Fibroblast of the aortic adventitia (primary cell): ENCODE results near the gene IL31RA. TPM values are rescaled to one million over a fixed set of nuclear protein-coding genes. Genes with fewer than 3 reads are reported as not detected.
A peak's percentile ranks its signal among the peaks of the same experiment; 100 is the strongest.

Experiments used
- DNase-seq: peaks from one replicate; pipeline ENCODE4 v3.0.0-alpha.2; 2010; ENCODE audit warnings: low read depth
- H3K4me3 ChIP-seq: 2 replicates; pipeline ENCODE4 v1.5.1; 2011; ENCODE audit warnings: low read depth, mild to moderate bottlenecking, control low read depth, low read length, moderate library complexity
- CTCF ChIP-seq: IDR thresholded peaks from 2 replicates; pipeline ENCODE4 v1.5.1; 2011; ENCODE audit warnings: mild to moderate bottlenecking, low read length, control low read depth, inconsistent platforms; ENCODE audit not compliant: insufficient read depth
- small RNA-seq: library from RNA; depleted of rRNA; stranded (forward); fragments of <200 nt; gene quantifications from one replicate; pipeline ENCODE3, GENCODE V24; 2012
- total RNA-seq: library from RNA; depleted of rRNA; stranded (reverse); fragments of >200 nt; gene quantifications from 2 replicates; pipeline ENCODE4 v1.2.3, GENCODE V29; 2012; ENCODE audit warnings: low replicate concordance

Gene IL31RA
- total RNA-seq, 1 donor = 0.72 TPM

GRCh38 chr5:55965525-55965924 is 114.4 kb downstream of the IL31RA start:
- no peak for DNase-seq
- no peak overlapping the region for H3K4me3 ChIP-seq
- TF ChIP-seq CTCF = no peak

GRCh38 chr5:55966284-55966683 is 115.1 kb downstream of the IL31RA start:
- TF ChIP-seq CTCF = no peak
- DNase-seq = no peak
- H3K4me3 ChIP-seq = no peak overlapping the region

- TF ChIP-seq CTCF = no peak
- no peak overlapping the region for H3K4me3 ChIP-seq
- peak; percentile 31 for DNase-seq
Measured at GRCh38 chr5:55969956-55970355, 118.8 kb downstream of the IL31RA start.

Small RNAs within 50 kb of the gene (small RNA-seq; reads per million reads assigned to genes)
- gene AC016596.1 = not detected

Other genes with a start within 250 kb of the IL31RA start
- 35.6 and 41.3 TPM in 2 replicates for gene SLC38A9, start 139.0 kb upstream of the IL31RA start, total RNA-seq
- not detected in 2 replicates for gene DDX4, start 113.3 kb upstream of the IL31RA start, total RNA-seq
- gene IL6ST, start 143.6 kb downstream of the IL31RA start, total RNA-seq = 696 and 1,116 TPM in 2 replicates